ENCODE results near the gene NUDT14. TPM values are rescaled to one million over a fixed set of nuclear protein-coding genes. Genes with fewer than 3 reads are reported as not detected.
A peak's percentile ranks its signal among the peaks of the same experiment; 100 is the strongest.

Gene NUDT14
- total and polyA plus RNA-seq, 4 donors = 6.1 to 29.9 (median 11.7) TPM

DNA sequence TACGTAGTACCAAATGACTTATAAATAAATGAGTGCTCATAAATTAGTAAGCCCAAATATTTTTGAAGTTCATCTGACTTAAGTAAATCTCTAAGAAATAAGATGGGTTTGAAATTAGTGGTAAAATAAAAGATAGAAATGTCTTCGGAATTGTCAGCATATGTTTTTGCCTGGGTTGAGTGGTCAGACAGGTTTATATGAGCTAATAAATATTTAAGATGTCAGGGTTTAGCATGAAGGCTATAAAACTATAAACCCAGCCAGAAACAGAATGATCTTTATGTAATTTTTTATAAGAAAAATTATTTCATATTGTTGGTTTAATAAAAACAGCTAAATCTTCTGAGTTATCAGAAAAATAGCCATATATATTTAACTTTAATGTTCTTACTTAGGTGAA lies 49.9 kb downstream of the NUDT14 start:
- Histone ChIP-seq H3K36me3 (ENCODE audit: control insufficient read depth in 1 of 2, insufficient read depth in 2 of 2, low read length in 1 of 2) (no peaks in the 10 kb centered on the region), H3K4me3 (ENCODE audit: low read length in 2 of 2) (no peak overlapping the region), H3K27me3 (ENCODE audit: control insufficient read depth in 1 of 2, insufficient read depth in 2 of 2, low read length in 1 of 2) (no peaks in the 10 kb centered on the region), H3K4me1 (ENCODE audit: control insufficient read depth in 1 of 2, insufficient read depth in 2 of 2, low read length in 2 of 2) (no peaks in the 10 kb centered on the region), H3K27ac (ENCODE audit: low read depth in 1 of 2, low read length in 2 of 2) (no peak overlapping the region), H3K9me3 (ENCODE audit: control insufficient read depth, low read length) (no peaks in the 10 kb centered on the region)
- DNase-seq (no peak), ATAC-seq (ENCODE audit: low FRiP score) (no peak)
- intact Hi-C loops (cut with DNase I) = no loop called here
- WGBS, 2 donors = 85 to 93% methylated on average over 2 of the region's 2 CpGs

DNA sequence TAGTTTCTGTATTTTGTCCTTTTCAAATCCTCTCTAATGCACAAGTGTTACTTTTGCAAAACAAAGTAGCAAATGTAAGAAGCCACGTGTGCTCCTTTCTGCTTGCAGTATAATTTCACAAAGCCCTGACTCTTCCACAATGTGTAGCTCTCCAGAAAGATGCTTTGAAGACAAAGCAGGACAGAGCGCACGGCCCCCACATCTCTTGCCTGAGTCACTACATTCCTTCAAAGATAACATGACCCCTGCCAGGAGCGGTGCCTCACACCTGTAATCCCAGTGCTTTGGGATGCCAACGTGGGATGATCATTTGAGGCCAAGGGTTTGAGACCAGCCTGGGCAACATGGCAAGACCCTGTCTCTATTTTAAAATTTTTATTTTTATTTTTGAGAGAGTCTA lies 53.1 kb downstream of the NUDT14 start:
- Histone ChIP-seq H3K27me3 (ENCODE audit: control insufficient read depth in 1 of 2, insufficient read depth in 2 of 2, low read length in 1 of 2) (no peaks in the 10 kb centered on the region), H3K27ac (ENCODE audit: low read depth in 1 of 2, low read length in 2 of 2) (no peak overlapping the region), H3K36me3 (ENCODE audit: control insufficient read depth in 1 of 2, insufficient read depth in 2 of 2, low read length in 1 of 2) (no peaks in the 10 kb centered on the region), H3K4me1 (ENCODE audit: control insufficient read depth in 1 of 2, insufficient read depth in 2 of 2, low read length in 2 of 2) (no peaks in the 10 kb centered on the region), H3K9me3 (ENCODE audit: control insufficient read depth, low read length) (no peaks in the 10 kb centered on the region), H3K4me3 (ENCODE audit: low read length in 2 of 2) (no peak overlapping the region)
- WGBS, 2 donors = 49 to 55% methylated on average over 5 of the region's 5 CpGs
- peak in 1 of 2 donors; percentile 33 for DNase-seq
- no peak for ATAC-seq (ENCODE audit: low FRiP score)
- intact Hi-C loops (cut with DNase I) = no loop called here

DNA sequence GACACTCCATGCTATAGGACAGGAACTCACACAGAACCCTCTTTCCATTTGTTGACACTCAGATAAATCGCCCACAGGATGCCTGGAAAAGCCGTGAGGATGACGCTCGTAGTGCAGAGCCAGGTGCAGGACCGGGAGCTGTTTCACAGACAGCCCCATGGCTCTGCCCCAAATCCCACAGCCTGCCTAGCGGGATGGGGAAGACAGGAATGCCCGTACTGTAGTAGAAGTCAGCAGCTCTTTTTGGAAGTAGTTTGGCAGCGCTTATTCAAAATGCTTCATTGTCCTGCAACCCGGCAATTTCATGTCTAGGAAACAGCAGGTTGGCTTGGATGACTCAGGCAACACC lies 54.2 kb downstream of the NUDT14 start:
- ATAC-seq (ENCODE audit: low FRiP score) = no peak
- no peaks in the 10 kb centered on the region for H3K4me1 ChIP-seq (ENCODE audit: control insufficient read depth in 1 of 2, insufficient read depth in 2 of 2, low read length in 2 of 2)
- no peak overlapping the region for H3K27ac ChIP-seq (ENCODE audit: low read depth in 1 of 2, low read length in 2 of 2)
- no peak overlapping the region for H3K4me3 ChIP-seq (ENCODE audit: low read length in 2 of 2)
- H3K27me3 ChIP-seq (ENCODE audit: control insufficient read depth in 1 of 2, insufficient read depth in 2 of 2, low read length in 1 of 2) = no peaks in the 10 kb centered on the region
- H3K36me3 ChIP-seq (ENCODE audit: control insufficient read depth in 1 of 2, insufficient read depth in 2 of 2, low read length in 1 of 2) = no peaks in the 10 kb centered on the region
- peaks cover 3% of the 10 kb centered on the region for H3K9me3 ChIP-seq (ENCODE audit: control insufficient read depth, low read length)
- DNase-seq = peak in 1 of 2 donors; percentile 23
- 50 to 54% methylated on average over 9 of the region's 9 CpGs for WGBS, 2 donors
- intact Hi-C loops (cut with DNase I) = no loop called here

DNA sequence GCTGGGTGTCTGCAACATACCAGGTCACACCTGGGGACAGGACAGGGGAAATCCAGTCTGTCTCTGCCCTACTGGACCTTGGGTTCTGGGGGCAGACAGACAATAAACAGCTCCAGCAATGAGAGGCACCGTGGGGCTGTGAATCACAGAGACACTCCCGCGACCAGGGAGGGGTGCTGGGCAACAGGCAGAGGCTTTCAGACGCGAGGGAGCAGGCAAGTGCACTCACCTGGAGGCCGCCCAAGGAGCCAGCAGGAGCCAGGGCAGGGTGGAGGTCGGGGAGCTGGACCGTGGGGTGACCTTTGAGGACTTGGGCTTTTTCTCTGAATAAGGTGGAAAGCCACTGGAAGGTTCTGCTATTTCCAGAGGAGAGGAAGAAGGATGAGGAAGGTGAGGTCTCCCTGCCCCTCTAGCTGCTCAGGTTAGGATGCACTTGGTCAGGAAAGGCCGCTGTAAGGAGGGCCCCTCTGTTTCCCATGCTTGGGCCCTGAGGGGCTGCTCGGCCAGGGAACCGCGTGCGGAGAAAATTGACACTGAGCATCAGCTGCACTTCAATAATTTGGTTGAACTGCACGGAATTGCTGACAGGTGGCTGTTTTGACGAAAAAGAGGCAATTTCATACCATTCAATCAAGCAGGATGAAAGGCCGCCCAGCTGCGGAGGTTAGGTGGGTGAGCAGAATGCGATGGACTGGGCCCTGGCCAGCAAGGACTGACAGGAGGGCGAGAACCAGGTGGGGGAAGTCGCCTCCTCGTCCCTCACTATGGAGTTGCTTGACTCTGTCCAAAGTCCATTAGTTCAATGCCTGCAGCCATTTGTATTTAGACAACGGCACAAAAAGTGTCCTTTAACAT lies 54.8 kb downstream of the NUDT14 start:
- DNase-seq = peak in 1 of 2 donors; percentile 63
- 72 to 73% methylated on average over 22 of the region's 22 CpGs for WGBS, 2 donors
- H3K4me3 ChIP-seq (ENCODE audit: low read length in 2 of 2) = no peak overlapping the region
- H3K27ac ChIP-seq (ENCODE audit: low read depth in 1 of 2, low read length in 2 of 2) = no peak overlapping the region
- H3K36me3 ChIP-seq (ENCODE audit: control insufficient read depth in 1 of 2, insufficient read depth in 2 of 2, low read length in 1 of 2) = no peaks in the 10 kb centered on the region
- ATAC-seq (ENCODE audit: low FRiP score) = no peak
- H3K27me3 ChIP-seq (ENCODE audit: control insufficient read depth in 1 of 2, insufficient read depth in 2 of 2, low read length in 1 of 2) = no peaks in the 10 kb centered on the region
- no peaks in the 10 kb centered on the region for H3K4me1 ChIP-seq (ENCODE audit: control insufficient read depth in 1 of 2, insufficient read depth in 2 of 2, low read length in 2 of 2)
- intact Hi-C loops (cut with DNase I) = no loop called here
- H3K9me3 ChIP-seq (ENCODE audit: control insufficient read depth, low read length) = peaks cover 8% of the 10 kb centered on the region

DNA sequence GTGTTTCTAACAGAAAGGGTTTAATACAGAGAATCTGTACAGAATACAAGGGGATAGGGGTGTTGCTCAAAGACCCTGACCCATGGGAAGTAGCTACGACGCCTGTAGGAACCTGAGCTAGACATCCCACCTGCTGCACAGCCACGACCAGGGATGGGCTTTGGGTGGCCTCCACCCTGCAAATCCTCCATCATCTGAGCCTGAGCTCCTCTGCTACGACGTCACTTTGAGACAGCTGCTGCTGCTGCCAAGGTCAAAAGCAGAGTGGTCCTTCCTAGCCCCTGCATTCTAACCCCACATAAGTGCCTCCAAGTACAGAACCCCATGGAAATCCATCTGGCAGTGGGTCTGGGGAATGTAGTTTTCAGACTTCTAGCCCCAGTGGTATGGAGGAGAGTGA lies 56.3 kb downstream of the NUDT14 start:
- no peaks in the 10 kb centered on the region for H3K36me3 ChIP-seq (ENCODE audit: control insufficient read depth in 1 of 2, insufficient read depth in 2 of 2, low read length in 1 of 2)
- intact Hi-C loops (cut with DNase I) = no loop called here
- no peak overlapping the region for H3K4me3 ChIP-seq (ENCODE audit: low read length in 2 of 2)
- H3K27ac ChIP-seq (ENCODE audit: low read depth in 1 of 2, low read length in 2 of 2) = no peak overlapping the region
- H3K4me1 ChIP-seq (ENCODE audit: control insufficient read depth in 1 of 2, insufficient read depth in 2 of 2, low read length in 2 of 2) = no peaks in the 10 kb centered on the region
- peak in 1 of 2 donors; percentile 14 for DNase-seq
- no peak for ATAC-seq (ENCODE audit: low FRiP score)
- WGBS, 2 donors = 59 to 71% methylated on average over 5 of the region's 5 CpGs
- no peaks in the 10 kb centered on the region for H3K27me3 ChIP-seq (ENCODE audit: control insufficient read depth in 1 of 2, insufficient read depth in 2 of 2, low read length in 1 of 2)
- H3K9me3 ChIP-seq (ENCODE audit: control insufficient read depth, low read length) = peaks cover 13% of the 10 kb centered on the region

DNA sequence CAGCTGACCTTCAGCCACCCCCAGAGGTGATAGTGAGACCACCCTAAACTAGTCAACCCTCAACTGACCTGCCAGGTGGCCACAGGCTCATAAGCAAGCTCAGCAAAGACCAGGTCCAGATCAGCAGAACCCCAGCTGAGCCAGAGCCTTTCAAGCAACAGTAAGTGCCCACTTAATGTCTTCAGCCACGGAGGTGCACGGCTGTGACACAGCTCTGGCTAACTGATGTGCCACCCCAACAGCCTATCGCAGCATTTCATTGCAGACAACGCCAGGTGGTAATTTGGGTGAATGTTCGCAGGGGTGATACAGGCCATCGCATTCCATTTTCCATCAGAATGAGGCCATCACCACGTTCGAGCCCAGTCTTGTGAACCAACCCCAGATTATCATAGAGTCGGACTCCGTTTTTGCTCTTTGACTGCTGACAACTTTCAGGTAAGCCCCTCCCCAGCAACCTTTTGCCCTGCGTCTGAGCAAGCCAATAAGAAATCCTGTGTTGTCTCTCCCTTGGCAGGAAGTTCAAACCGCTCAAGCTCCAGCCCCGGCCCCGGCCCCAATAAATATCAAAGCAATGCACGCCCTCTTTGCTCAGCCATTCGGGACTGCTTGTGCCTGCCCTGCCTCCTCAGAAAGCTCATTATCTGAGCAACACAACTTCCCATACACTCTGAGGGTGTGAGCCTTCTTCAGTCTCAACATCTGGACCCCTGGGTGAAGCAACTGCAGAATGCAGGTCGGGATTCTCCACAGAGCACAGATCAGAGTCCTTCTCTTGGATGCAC lies 56.9 kb downstream of the NUDT14 start:
- DNase-seq (peak in 1 of 2 donors; percentile 27), ATAC-seq (ENCODE audit: low FRiP score) (no peak)
- H3K36me3 ChIP-seq (ENCODE audit: control insufficient read depth in 1 of 2, insufficient read depth in 2 of 2, low read length in 1 of 2) = no peaks in the 10 kb centered on the region
- intact Hi-C loops (cut with DNase I) = no loop called here
- H3K27me3 ChIP-seq (ENCODE audit: control insufficient read depth in 1 of 2, insufficient read depth in 2 of 2, low read length in 1 of 2) = no peaks in the 10 kb centered on the region
- H3K9me3 ChIP-seq (ENCODE audit: control insufficient read depth, low read length) = peaks cover 13% of the 10 kb centered on the region
- WGBS, 2 donors = 69 to 70% methylated on average over 17 of the region's 17 CpGs
- H3K27ac ChIP-seq (ENCODE audit: low read depth in 1 of 2, low read length in 2 of 2) = no peak overlapping the region
- no peak overlapping the region for H3K4me3 ChIP-seq (ENCODE audit: low read length in 2 of 2)
- no peaks in the 10 kb centered on the region for H3K4me1 ChIP-seq (ENCODE audit: control insufficient read depth in 1 of 2, insufficient read depth in 2 of 2, low read length in 2 of 2)

DNA sequence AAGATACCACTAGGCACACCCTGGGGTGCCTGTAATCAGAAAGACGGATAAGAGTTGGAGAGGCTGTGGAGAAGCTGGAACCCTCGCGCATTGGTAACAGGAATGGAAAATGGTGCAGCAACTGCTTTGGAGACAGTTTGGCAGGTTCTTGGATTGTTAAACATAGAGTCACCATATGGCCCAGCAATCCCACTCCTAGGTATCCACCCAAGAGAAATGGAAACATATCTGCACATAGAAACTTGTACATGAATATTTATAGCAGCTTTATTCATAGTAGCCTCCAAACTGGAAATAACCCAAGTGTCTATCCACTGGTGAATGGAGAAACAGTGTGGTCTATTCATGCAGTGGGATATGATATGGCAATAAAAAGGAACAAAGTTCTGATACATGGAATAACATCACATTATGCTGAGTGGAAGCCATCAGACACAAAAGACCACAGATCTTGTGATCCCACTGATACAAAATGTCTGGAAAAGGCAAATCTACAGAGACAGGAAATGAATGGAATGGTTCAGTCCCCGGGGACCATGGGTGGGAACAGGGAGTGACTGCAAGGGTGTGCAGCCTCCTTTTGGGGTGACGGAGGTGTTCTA lies 57.9 kb downstream of the NUDT14 start:
- WGBS, 2 donors = 82 to 85% methylated on average over 5 of the region's 5 CpGs
- intact Hi-C loops (cut with DNase I) = no loop called here
- H3K4me3 ChIP-seq (ENCODE audit: low read length in 2 of 2) = no peak overlapping the region
- H3K4me1 ChIP-seq (ENCODE audit: control insufficient read depth in 1 of 2, insufficient read depth in 2 of 2, low read length in 2 of 2) = no peaks in the 10 kb centered on the region
- peaks cover 13% of the 10 kb centered on the region for H3K9me3 ChIP-seq (ENCODE audit: control insufficient read depth, low read length)
- DNase-seq (no peak), ATAC-seq (ENCODE audit: low FRiP score) (no peak)
- no peaks in the 10 kb centered on the region for H3K36me3 ChIP-seq (ENCODE audit: control insufficient read depth in 1 of 2, insufficient read depth in 2 of 2, low read length in 1 of 2)
- no peak overlapping the region for H3K27ac ChIP-seq (ENCODE audit: low read depth in 1 of 2, low read length in 2 of 2)
- no peaks in the 10 kb centered on the region for H3K27me3 ChIP-seq (ENCODE audit: control insufficient read depth in 1 of 2, insufficient read depth in 2 of 2, low read length in 1 of 2)

Data from aorta (tissue), 5 donors.